Measurements from ENCODE around the gene FGF3. TPM values are rescaled to one million over a fixed set of nuclear protein-coding genes. Genes with fewer than 3 reads are reported as not detected.
"Not testable (repeated sequence)": the region's sequence is repeated elsewhere in the genome, so short reads cannot be mapped to it uniquely, and the experiment has no call there.

FGF3 gene
- total RNA-seq, 1 experiment from 2014 or later, result not detected

DNA sequence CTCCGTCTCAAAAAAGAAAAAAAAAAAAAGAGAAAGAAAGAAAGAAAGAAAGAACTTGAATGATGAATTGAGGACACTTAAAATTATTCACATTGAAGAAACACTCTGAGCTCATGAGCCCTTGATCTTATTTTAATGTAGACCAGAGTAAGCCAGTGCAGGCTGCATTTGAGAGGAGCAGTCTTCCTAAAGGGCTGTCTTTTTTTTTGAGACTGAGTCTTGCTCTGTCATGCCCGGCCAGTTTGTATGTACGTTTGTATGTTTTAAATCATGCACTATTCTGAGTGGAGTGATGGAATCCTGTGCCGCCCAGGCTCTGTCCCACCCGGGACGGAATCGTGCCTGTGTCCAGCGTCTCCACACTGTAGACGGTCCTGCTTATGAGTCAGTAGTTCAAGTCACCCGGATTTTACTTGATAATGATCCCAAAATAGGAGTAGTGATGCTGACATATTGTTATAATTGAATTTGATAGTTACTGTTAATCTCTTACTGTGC, 53.7 kb downstream of the FGF3 start:
- Histone ChIP-seq H3K9me2 (replicated peaks; ENCODE audit: low read length) (no peaks in the 10 kb centered on the region), H3K4me2 (ENCODE audit: low read length) (no peak overlapping the region), H4K20me1 (ENCODE audit: low read length) (no peaks in the 10 kb centered on the region), H3F3A (ENCODE audit: low read length, unreplicated experiment) (no peaks in the 10 kb centered on the region), H2AFZ (ENCODE audit: low read length) (no peak overlapping the region), H3K4me3 (ENCODE audit: low read length) (no peak overlapping the region), H3K79me2 (ENCODE audit: low read length) (no peaks in the 10 kb centered on the region), H3K9me3 (ENCODE audit: low read length) (no peaks in the 10 kb centered on the region), H3K9ac (ENCODE audit: low read length) (no peak overlapping the region), H3K4me1 (ENCODE audit: insufficient read depth, low read length) (no peaks in the 10 kb centered on the region), H3K27ac (ENCODE audit: low read length) (no peak overlapping the region), H3K36me3 (ENCODE audit: low read depth, low read length) (no peaks in the 10 kb centered on the region), H3K27me3 (ENCODE audit: low read length) (peaks cover 14% of the 10 kb centered on the region; the same call in 1 of the 2 replicates)
- ATAC-seq, result no peak
- POLR2A ChIA-PET (ENCODE audit: unreplicated experiment), result no interaction called here
- TF ChIP-seq EZH2 (IDR thresholded peaks at IDR 0.05; ENCODE audit: low read length, unreplicated experiment) (no peak), EZH2phosphoT487 (IDR thresholded peaks at IDR 0.05; ENCODE audit: borderline replicate concordance, low read length) (no peak)
- TF ChIP-seq, protein P1, sequence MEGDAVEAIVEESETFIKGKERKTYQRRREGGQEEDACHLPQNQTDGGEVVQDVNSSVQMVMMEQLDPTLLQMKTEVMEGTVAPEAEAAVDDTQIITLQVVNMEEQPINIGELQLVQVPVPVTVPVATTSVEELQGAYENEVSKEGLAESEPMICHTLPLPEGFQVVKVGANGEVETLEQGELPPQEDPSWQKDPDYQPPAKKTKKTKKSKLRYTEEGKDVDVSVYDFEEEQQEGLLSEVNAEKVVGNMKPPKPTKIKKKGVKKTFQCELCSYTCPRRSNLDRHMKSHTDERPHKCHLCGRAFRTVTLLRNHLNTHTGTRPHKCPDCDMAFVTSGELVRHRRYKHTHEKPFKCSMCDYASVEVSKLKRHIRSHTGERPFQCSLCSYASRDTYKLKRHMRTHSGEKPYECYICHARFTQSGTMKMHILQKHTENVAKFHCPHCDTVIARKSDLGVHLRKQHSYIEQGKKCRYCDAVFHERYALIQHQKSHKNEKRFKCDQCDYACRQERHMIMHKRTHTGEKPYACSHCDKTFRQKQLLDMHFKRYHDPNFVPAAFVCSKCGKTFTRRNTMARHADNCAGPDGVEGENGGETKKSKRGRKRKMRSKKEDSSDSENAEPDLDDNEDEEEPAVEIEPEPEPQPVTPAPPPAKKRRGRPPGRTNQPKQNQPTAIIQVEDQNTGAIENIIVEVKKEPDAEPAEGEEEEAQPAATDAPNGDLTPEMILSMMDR (conservative IDR thresholded peaks at IDR 0.05; ENCODE audit: low read depth, low read length), result no peak
- CTCF ChIA-PET, result no interaction called here
- intact Hi-C loops (cut with micrococcal nuclease), result no loop called here
- no peak for DNase-seq
- no TSS peak for BruUV-seq (replicated peaks)

- H2AFZ ChIP-seq (ENCODE audit: low read length); CTCF ChIA-PET; H3K4me3 ChIP-seq (ENCODE audit: low read length); H3K79me2 ChIP-seq (ENCODE audit: low read length); H3K9me2 ChIP-seq (replicated peaks; ENCODE audit: low read length); H3F3A ChIP-seq (ENCODE audit: low read length, unreplicated experiment); H3K9me3 ChIP-seq (ENCODE audit: low read length); H3K27ac ChIP-seq (ENCODE audit: low read length); POLR2A ChIA-PET (ENCODE audit: unreplicated experiment); ATAC-seq; H3K4me2 ChIP-seq (ENCODE audit: low read length); H3K4me1 ChIP-seq (ENCODE audit: insufficient read depth, low read length); H3K9ac ChIP-seq (ENCODE audit: low read length); H4K20me1 ChIP-seq (ENCODE audit: low read length); BruUV-seq (replicated peaks); DNase-seq; intact Hi-C loops (cut with micrococcal nuclease); H3K36me3 ChIP-seq (ENCODE audit: low read depth, low read length): not testable (repeated sequence)
- H3K27me3 ChIP-seq (ENCODE audit: low read length), result peaks cover 14% of the 10 kb centered on the region; the same call in 1 of the 2 replicates
These were observed 54.3 kb downstream of the FGF3 start for GRCh38 chr11:69764918-69765317.

GRCh38 chr11:69760319-69760718, 58.9 kb downstream of the FGF3 start:
- no peak overlapping the region for H3K9ac ChIP-seq (ENCODE audit: low read length)
- no peaks in the 10 kb centered on the region for H3K36me3 ChIP-seq (ENCODE audit: low read depth, low read length)
- H3K4me2 ChIP-seq (ENCODE audit: low read length), result no peak overlapping the region
- CTCF ChIA-PET, result interaction anchor here (0.5 kb wide), 1 partner anchor 28 kb away, joined by 3 read pairs; no protein-coding TSS in a partner anchor
- intact Hi-C loops (cut with micrococcal nuclease), result no loop called here
- BruUV-seq (replicated peaks), result no TSS peak
- no peak for TF ChIP-seq EZH2phosphoT487 (IDR thresholded peaks at IDR 0.05; ENCODE audit: borderline replicate concordance, low read length)
- TF ChIP-seq, protein P1 (conservative IDR thresholded peaks at IDR 0.05; ENCODE audit: low read depth, low read length), result no peak
- TF ChIP-seq EZH2 (IDR thresholded peaks at IDR 0.05; ENCODE audit: low read length, unreplicated experiment), result no peak
- H3K4me1 ChIP-seq (ENCODE audit: insufficient read depth, low read length), result no peaks in the 10 kb centered on the region
- no peaks in the 10 kb centered on the region for H3K79me2 ChIP-seq (ENCODE audit: low read length)
- H3K9me3 ChIP-seq (ENCODE audit: low read length), result no peaks in the 10 kb centered on the region; the same call in 1 of the 2 replicates
- H3K4me3 ChIP-seq (ENCODE audit: low read length), result no peak overlapping the region
- H2AFZ ChIP-seq (ENCODE audit: low read length), result no peak overlapping the region
- POLR2A ChIA-PET (ENCODE audit: unreplicated experiment), result no interaction called here
- no peaks in the 10 kb centered on the region for H4K20me1 ChIP-seq (ENCODE audit: low read length)
- ATAC-seq, result no peak
- no peak for DNase-seq
- no peaks in the 10 kb centered on the region for H3F3A ChIP-seq (ENCODE audit: low read length, unreplicated experiment)
- H3K27ac ChIP-seq (ENCODE audit: low read length), result no peak overlapping the region
- no peaks in the 10 kb centered on the region for H3K9me2 ChIP-seq (replicated peaks; ENCODE audit: low read length)
- peaks cover 21% of the 10 kb centered on the region; the same call in 1 of the 2 replicates for H3K27me3 ChIP-seq (ENCODE audit: low read length)

Other genes starting within 250 kb of the FGF3 start
- 868 and 934 TPM in 2 replicates for gene CCND1, start 178.3 kb downstream of the FGF3 start, total RNA-seq (2014; rRNA removed)
- gene LTO1, start 144.1 kb downstream of the FGF3 start, total RNA-seq (2014; rRNA removed), result 37.5 and 46.1 TPM in 2 replicates
- gene FGF19, start 115.4 kb downstream of the FGF3 start, total RNA-seq (2014; rRNA removed), result not detected in 2 replicates
- gene FGF4, start 44.1 kb downstream of the FGF3 start, total RNA-seq (2014; rRNA removed), result not detected in 2 replicates